Nephron progenitor cell (in vitro differentiated cells): ENCODE data around the gene COL25A1.

Experiments used
- DNase-seq: peaks from one replicate; pipeline ENCODE4 v3.0.0; 2021
- H3K27ac Mint-ChIP-seq: 2 replicates; pipeline ENCODE4 v1.8.0; 2021; ENCODE audit warnings: mild to moderate bottlenecking, moderate library complexity, mixed read lengths
- H3K27me3 Mint-ChIP-seq: 2 replicates; pipeline ENCODE4 v1.8.0; 2021; ENCODE audit warnings: mild to moderate bottlenecking, low read depth, mixed read lengths; ENCODE audit not compliant: poor library complexity
- H3K36me3 Mint-ChIP-seq: 2 replicates; pipeline ENCODE4 v1.8.0; 2021; ENCODE audit warnings: low read depth, mixed read lengths
- H3K4me1 Mint-ChIP-seq: 2 replicates; pipeline ENCODE4 v1.8.0; 2021; ENCODE audit warnings: mixed read lengths
- H3K4me3 Mint-ChIP-seq: 2 replicates; pipeline ENCODE4 v1.8.0; 2021; ENCODE audit warnings: mild to moderate bottlenecking, moderate library complexity, mixed read lengths
- H3K9me3 Mint-ChIP-seq: 2 replicates; pipeline ENCODE4 v1.8.0; 2021; ENCODE audit warnings: mild to moderate bottlenecking, moderate library complexity, mixed read lengths
- CTCF ChIP-seq: fragments of 200-600 bp; sonication (generic); IDR thresholded peaks from 2 replicates; pipeline ENCODE4 v1.5.0; 2021; ENCODE audit warnings: antibody characterized with exemption

Gene COL25A1

GRCh38 chr4:109256818-109257217, 45.6 kb downstream of the COL25A1 start:
- H3K27ac Mint-ChIP-seq: no peak overlapping the region
- H3K4me1 Mint-ChIP-seq: no peaks in the 10 kb centered on the region
- H3K27me3 Mint-ChIP-seq: peaks cover 3% of the 10 kb centered on the region
- TF ChIP-seq CTCF: no peak
- no peaks in the 10 kb centered on the region for H3K36me3 Mint-ChIP-seq
- DNase-seq: no peak
- H3K9me3 Mint-ChIP-seq: no peaks in the 10 kb centered on the region
- no peak overlapping the region for H3K4me3 Mint-ChIP-seq

GRCh38 chr4:109254845-109255244, 47.6 kb downstream of the COL25A1 start:
- peaks cover 3% of the 10 kb centered on the region for H3K27me3 Mint-ChIP-seq
- no peaks in the 10 kb centered on the region for H3K9me3 Mint-ChIP-seq
- DNase-seq: no peak
- no peaks in the 10 kb centered on the region for H3K36me3 Mint-ChIP-seq
- no peak for TF ChIP-seq CTCF
- H3K4me1 Mint-ChIP-seq: no peaks in the 10 kb centered on the region
- H3K4me3 Mint-ChIP-seq: no peak overlapping the region
- no peak overlapping the region for H3K27ac Mint-ChIP-seq

- DNase-seq: no peak
- Mint-ChIP-seq H3K27ac (no peak overlapping the region), H3K4me1 (no peaks in the 10 kb centered on the region), H3K4me3 (no peak overlapping the region), H3K27me3 (no peaks in the 10 kb centered on the region), H3K36me3 (no peaks in the 10 kb centered on the region), H3K9me3 (no peaks in the 10 kb centered on the region)
- TF ChIP-seq CTCF: no peak
These were observed 51.1 kb downstream of the COL25A1 start for GRCh38 chr4:109251396-109251795.

- H3K36me3 Mint-ChIP-seq: no peaks in the 10 kb centered on the region
- H3K27me3 Mint-ChIP-seq: no peaks in the 10 kb centered on the region
- no peak for DNase-seq
- H3K4me3 Mint-ChIP-seq: no peak overlapping the region
- H3K9me3 Mint-ChIP-seq: no peaks in the 10 kb centered on the region
- H3K4me1 Mint-ChIP-seq: no peaks in the 10 kb centered on the region
- H3K27ac Mint-ChIP-seq: no peak overlapping the region
- TF ChIP-seq CTCF: no peak
These were observed 54.0 kb downstream of the COL25A1 start for GRCh38 chr4:109248322-109248900.

GRCh38 chr4:109243871-109244270, 58.6 kb downstream of the COL25A1 start:
- Mint-ChIP-seq H3K9me3 (no peaks in the 10 kb centered on the region), H3K27ac (no peak overlapping the region), H3K4me1 (peaks cover 7% of the 10 kb centered on the region), H3K36me3 (no peaks in the 10 kb centered on the region), H3K27me3 (no peaks in the 10 kb centered on the region), H3K4me3 (no peak overlapping the region)
- no peak for TF ChIP-seq CTCF
- no peak for DNase-seq

GRCh38 chr4:109238746-109239145, 63.7 kb downstream of the COL25A1 start:
- no peak for DNase-seq
- peaks cover 7% of the 10 kb centered on the region for H3K9me3 Mint-ChIP-seq
- no peak overlapping the region for H3K27ac Mint-ChIP-seq
- peaks cover 7% of the 10 kb centered on the region for H3K4me1 Mint-ChIP-seq
- no peaks in the 10 kb centered on the region for H3K27me3 Mint-ChIP-seq
- H3K4me3 Mint-ChIP-seq: no peak overlapping the region
- H3K36me3 Mint-ChIP-seq: peaks cover 3% of the 10 kb centered on the region
- TF ChIP-seq CTCF: no peak
